Measurements from ENCODE around the gene AGR3. TPM values are rescaled to one million over a fixed set of nuclear protein-coding genes. Genes with fewer than 3 reads are reported as not detected.

The AGR3 gene
- total RNA-seq, 1 experiment from 2014 or later, result not detected

GRCh38 chr7:16838386-16838785 is 43.4 kb downstream of the AGR3 start:
- no peak for DNase-seq (ENCODE audit: low read depth)

DNA sequence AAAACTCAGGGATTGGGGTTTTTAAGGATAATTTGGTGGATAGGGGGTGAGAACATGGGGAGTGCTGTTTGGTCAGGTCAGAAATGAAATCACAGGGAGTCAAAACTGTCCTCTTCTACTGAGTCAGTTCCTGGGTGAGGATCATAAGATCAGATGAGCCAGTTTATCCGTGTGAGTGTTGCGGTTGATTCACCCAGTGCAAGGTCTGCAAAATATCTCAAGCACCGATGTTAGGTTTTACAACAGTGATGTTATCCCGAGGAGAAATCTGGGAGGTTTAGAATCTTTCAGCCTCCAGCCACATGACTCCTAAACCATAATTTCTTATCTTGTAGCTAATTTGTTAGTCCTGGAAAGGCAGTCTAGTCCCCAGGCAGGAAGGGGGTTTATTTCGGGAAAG is 45.3 kb downstream of the AGR3 start:
- DNase-seq (ENCODE audit: low read depth), result no peak

DNA sequence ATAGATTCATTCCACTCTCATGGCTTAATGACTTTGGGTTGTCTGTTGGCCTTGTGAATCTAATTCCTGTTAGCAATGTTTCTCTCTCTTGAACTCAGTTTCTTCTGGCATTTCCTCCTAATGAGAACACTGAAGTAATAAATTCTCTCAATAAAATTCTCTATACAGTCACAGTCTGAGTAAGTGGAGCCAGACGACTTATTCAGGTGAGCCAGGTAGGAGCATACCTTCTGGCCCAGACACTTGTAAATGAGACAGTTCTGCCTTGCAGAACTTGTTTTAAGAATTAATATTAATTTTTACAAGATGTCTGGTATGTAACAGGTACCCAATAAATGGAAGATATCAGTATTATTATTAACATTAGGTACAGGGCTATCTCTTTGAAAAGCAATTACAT is 48.4 kb downstream of the AGR3 start:
- no peak for DNase-seq (ENCODE audit: low read depth)

DNA sequence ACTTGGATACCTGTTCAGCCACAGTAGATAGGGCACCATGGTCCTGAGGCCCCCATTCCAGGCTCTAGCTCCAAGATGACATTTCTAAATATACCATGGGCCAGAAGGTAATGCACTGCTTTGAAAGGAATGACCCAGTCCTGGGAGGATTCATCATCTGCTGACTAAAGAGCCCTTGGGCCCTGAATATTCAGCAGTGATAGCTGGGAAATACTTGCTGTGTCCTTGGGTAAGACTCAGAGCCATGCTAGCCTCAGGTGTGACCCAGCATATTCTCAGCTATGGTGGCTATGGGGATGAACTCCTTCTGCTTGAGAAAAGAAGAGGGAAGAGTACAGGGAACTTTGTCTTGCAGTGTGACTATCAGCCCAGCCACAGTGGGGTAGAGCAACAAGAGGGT is 55.7 kb downstream of the AGR3 start:
- DNase-seq (ENCODE audit: low read depth), result no peak

GRCh38 chr7:16822029-16822428 is 59.8 kb downstream of the AGR3 start:
- no peak for DNase-seq (ENCODE audit: low read depth)

DNA sequence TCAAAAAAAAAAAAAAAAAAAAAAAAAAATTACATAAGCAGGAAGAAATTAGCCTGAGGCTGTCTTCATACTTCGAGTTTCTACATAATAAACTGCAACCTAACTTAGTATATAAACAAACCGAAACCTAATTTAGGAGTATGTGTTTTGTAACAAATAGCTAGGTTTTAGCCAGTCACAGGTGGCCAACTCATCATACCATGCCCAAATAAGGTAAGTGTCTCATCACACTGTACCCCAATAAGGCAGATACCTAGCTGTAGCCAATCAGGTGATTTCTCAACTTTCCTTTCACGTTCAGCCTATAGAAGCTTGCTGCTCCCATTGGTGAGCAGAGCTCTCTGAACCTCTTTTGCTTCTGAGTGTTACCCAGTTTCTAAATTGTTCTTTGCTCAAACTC is 63.1 kb downstream of the AGR3 start:
- no peak for DNase-seq (ENCODE audit: low read depth)

GRCh38 chr7:16817536-16817935 is 64.2 kb downstream of the AGR3 start:
- DNase-seq (ENCODE audit: low read depth), result peak; percentile 73

DNA sequence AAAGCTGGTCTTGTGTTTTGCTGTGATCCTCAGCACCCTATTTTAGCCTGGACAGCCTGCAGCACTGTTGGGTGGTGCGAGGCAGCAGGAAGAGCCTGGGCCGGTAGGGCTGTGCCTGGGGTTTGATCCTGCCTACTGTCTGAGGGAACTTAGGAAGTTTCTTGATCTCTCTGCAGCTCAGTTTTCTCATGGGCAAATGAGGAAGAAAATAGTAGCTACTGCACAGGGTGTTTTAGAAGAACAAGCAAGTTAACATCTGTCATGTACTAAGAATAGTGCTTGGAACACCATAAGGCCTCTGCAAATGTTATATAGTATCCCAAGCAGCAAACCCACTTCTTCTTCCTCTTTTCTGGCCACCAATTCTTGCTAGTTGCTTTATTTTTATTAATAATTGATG is 65.0 kb downstream of the AGR3 start:
- DNase-seq (ENCODE audit: low read depth), result no peak

GRCh38 chr7:16815001-16815400 is 66.8 kb downstream of the AGR3 start:
- no peak for DNase-seq (ENCODE audit: low read depth)

- DNase-seq (ENCODE audit: low read depth), result no peak
Observed at GRCh38 chr7:16813232-16813616, 68.6 kb downstream of the AGR3 start.

DNA sequence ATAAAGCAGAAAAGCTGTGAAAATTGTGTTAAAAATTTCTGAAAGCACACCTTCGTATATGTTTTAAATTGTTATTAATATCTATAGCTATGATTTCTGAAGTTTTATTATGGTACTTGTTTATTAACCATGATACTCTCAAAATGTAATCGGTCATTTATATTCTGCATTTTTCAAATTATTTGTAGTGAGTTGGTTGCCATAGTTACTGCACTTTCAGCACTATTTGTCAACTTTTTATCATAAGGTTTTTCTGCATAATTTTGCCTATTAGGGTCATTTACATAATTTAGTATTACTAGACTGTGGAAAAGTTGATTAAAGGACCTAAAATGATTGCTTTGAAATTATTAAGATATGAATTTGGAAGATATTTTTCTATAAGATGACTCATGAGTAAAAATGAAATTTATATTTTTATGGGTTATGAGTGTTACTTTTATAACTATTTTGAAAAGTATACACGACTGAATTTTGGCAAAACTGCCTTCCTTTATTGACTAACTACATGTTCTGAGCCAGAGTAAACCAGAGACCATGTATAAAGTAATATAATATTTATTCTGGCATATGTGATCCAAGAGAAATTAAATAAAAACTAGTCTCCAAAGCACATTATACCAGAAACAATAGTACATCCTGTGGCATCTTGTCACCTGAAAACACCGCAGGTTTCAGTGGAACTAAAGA is 69.1 kb downstream of the AGR3 start:
- no peak for DNase-seq (ENCODE audit: low read depth)

DNA sequence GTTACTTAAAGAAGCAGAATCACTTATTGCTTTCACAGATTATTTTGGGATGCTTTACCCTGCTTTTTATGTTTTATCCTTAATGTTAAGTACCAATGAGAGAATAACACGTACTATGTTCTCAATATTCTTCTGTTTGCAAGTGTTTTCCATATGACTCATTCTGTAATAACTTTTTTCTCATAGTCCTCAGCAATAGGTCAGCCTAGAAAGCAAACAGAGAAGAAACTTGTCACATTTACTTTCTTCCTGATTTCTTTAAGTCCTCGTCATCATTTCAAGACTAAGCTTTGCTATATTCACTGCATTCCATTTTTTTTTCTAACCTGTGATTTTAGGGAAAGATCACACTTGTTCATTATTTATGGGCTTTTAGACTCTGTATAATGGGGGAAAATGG is 70.2 kb downstream of the AGR3 start:
- DNase-seq (ENCODE audit: low read depth), result peak; percentile 52

DNA sequence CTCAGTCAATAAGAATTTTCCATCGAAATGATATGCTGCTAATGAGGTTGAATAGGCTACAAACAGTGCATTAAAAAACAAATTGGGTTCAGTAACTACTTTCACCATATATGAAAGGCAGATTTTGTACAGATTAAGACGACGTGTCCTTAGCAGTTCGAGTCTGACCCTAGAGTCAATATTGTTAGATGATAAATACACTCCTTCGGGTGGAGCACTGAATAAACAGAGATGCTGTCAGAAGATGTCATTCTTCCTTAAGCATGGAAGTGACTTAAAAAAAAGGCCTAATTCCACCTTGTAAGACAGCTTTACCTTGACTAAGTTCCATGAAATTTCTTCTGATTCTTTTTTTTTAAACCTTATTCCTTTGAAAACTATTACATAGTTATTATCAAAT is 71.2 kb downstream of the AGR3 start:
- no peak for DNase-seq (ENCODE audit: low read depth)

GRCh38 chr7:16810112-16810511 is 71.7 kb downstream of the AGR3 start:
- no peak for DNase-seq (ENCODE audit: low read depth)

Small RNA genes within 50 kb of the gene (small RNA-seq; reads per million reads assigned to genes)
- gene AC098592.2, result not detected

Other genes with a start within 250 kb of the AGR3 start
- gene ANKMY2, start 236.2 kb downstream of the AGR3 start, total RNA-seq (2014; rRNA removed; shearing (Covaris generic)), result 17.8 and 25.4 TPM in 2 replicates
- 120 and 128 TPM in 2 replicates for gene BZW2, start 235.8 kb downstream of the AGR3 start, total RNA-seq (2014; rRNA removed; shearing (Covaris generic))
- gene TSPAN13, start 128.2 kb downstream of the AGR3 start, total RNA-seq (2014; rRNA removed; shearing (Covaris generic)), result 0.17 and 0.26 TPM in 2 replicates
- not detected in 2 replicates for gene AGR2, start 77.0 kb downstream of the AGR3 start, total RNA-seq (2014; rRNA removed; shearing (Covaris generic))